ENCODE measurements around the gene F2R.

GRCh38 chr5:76674330-76675066 lies 41.4 kb upstream of the F2R start:
- TF ChIP-seq CTCF (IDR thresholded peaks at IDR 0.05; ENCODE audit: low read length) = no peak
- no peak for TF ChIP-seq EZH2phosphoT487 (IDR thresholded peaks at IDR 0.05; ENCODE audit: low read length)
- TF ChIP-seq EZH2 (optimal IDR thresholded peaks at IDR 0.05; ENCODE audit: low read depth, low read length) = no peak

Data from MM.1S (cell line).